IPS-15b (cell line): Measurements from ENCODE around the gene RELL1.

ENCODE experiments used
- H3K27me3 ChIP-seq: one replicate; pipeline ENCODE4 v1.6.1; 2013; ENCODE audit warnings: low read length; ENCODE audit not compliant: control insufficient read depth, insufficient read depth
- H3K36me3 ChIP-seq: one replicate; pipeline ENCODE4 v1.6.1; 2013; ENCODE audit warnings: low read length; ENCODE audit not compliant: control insufficient read depth, insufficient read depth
- H3K4me1 ChIP-seq: one replicate; pipeline ENCODE4 v1.6.1; 2013; ENCODE audit warnings: mild to moderate bottlenecking, low read length; ENCODE audit not compliant: control insufficient read depth, insufficient read depth
- H3K4me3 ChIP-seq: one replicate; pipeline ENCODE4 v1.5.1; 2013; ENCODE audit warnings: low read depth, low read length
- H3K9ac ChIP-seq: one replicate; pipeline ENCODE4 v1.6.1; 2013; ENCODE audit warnings: low read depth, mild to moderate bottlenecking, low read length
- H3K9me3 ChIP-seq: one replicate; pipeline ENCODE4 v1.6.1; 2013; ENCODE audit warnings: mild to moderate bottlenecking, low read length; ENCODE audit not compliant: control insufficient read depth, insufficient read depth

RELL1 gene

GRCh38 chr4:37625499-37625898 is 60.7 kb downstream of the RELL1 start:
- Histone ChIP-seq H3K27me3 (no peaks in the 10 kb centered on the region), H3K36me3 (no peaks in the 10 kb centered on the region), H3K4me1 (no peaks in the 10 kb centered on the region), H3K4me3 (no peak overlapping the region), H3K9ac (no peak overlapping the region), H3K9me3 (no peaks in the 10 kb centered on the region)

DNA sequence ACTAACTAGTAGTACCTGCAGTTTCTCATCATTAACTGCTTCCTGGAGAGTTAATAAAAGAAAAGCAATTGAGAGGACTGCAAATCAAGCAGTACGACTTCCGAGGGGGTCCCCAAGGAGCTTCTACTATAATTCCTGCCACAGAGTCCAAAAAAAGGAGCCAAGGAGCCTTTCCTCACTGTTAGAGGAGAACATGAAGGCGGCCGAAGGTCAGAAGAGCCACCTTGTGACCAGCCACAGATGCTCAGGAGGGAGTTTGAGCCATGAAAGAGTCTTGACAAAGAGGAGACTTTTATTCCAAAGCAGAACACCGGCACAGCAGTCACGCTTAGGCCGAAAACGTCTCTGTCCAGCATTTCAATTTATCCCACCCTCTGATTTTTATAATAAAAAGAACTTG is 62.2 kb downstream of the RELL1 start:
- H3K9me3 ChIP-seq, result no peaks in the 10 kb centered on the region
- no peaks in the 10 kb centered on the region for H3K27me3 ChIP-seq
- H3K4me3 ChIP-seq, result no peak overlapping the region
- H3K9ac ChIP-seq, result no peak overlapping the region
- H3K4me1 ChIP-seq, result no peaks in the 10 kb centered on the region
- no peaks in the 10 kb centered on the region for H3K36me3 ChIP-seq

DNA sequence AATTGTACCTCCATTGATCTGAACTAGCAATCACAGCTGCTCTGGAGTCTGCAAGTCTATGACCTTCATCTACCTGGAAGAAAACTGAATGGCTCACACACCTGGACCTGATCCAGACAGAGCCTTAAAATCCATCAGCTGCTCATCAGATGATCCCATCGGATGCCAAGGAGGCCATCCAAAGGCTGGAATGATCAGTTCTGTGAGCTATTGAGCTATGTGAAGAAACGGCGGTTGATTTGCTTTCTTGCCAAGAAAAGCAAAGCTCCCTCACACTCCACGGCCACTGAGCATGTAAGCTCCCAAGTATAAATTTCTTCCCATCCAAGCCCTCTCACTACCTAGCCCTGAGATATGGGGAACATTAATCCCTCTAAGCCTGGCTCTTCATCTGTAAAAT is 63.1 kb downstream of the RELL1 start:
- Histone ChIP-seq H3K4me3 (no peak overlapping the region), H3K9ac (no peak overlapping the region), H3K27me3 (no peaks in the 10 kb centered on the region), H3K4me1 (no peaks in the 10 kb centered on the region), H3K36me3 (no peaks in the 10 kb centered on the region), H3K9me3 (no peaks in the 10 kb centered on the region)

GRCh38 chr4:37620176-37620575 is 66.0 kb downstream of the RELL1 start:
- no peak overlapping the region for H3K9ac ChIP-seq
- no peaks in the 10 kb centered on the region for H3K4me1 ChIP-seq
- no peaks in the 10 kb centered on the region for H3K9me3 ChIP-seq
- H3K27me3 ChIP-seq, result no peaks in the 10 kb centered on the region
- H3K36me3 ChIP-seq, result no peaks in the 10 kb centered on the region
- no peak overlapping the region for H3K4me3 ChIP-seq

GRCh38 chr4:37615720-37616063 is 70.5 kb downstream of the RELL1 start:
- H3K4me3 ChIP-seq, result no peak overlapping the region
- H3K9ac ChIP-seq, result no peak overlapping the region

DNA sequence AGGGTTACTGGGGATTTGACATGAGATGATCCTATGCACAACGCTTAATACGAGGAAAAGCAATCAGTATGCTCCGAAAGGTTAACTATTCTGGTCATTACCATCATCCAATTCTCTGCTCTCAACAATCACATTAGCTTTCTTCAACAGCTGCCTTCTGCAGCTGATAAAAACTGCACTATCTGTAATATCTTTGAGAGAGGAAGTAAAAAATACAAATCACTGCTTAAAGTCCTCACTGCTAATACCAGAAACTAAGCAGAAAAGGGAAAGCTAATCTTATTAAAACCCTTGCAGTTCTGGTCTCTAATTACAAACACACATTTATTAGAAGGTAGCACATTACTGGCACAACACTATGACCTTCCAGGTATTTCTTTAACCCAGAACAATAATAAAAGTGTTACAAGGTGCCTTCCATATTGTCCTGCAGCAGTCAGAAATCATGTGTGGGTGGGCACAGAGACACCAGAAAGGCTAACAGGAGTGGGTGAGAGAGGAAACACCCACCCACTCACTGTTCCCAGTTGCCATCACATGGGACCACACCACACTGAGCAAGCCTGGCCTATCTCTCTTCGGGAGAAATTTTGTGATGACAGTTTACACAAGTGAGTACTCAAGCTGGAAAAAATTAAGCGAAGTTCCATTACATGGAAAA is 71.0 kb downstream of the RELL1 start:
- Histone ChIP-seq H3K4me3 (no peak overlapping the region), H3K27me3 (no peaks in the 10 kb centered on the region), H3K9me3 (no peaks in the 10 kb centered on the region), H3K9ac (no peak overlapping the region), H3K36me3 (no peaks in the 10 kb centered on the region), H3K4me1 (peaks cover 4% of the 10 kb centered on the region)

More at GRCh38 chr4:37615720-37616063, 70.5 kb downstream of the RELL1 start:
- Histone ChIP-seq H3K9me3 (no peaks in the 10 kb centered on the region), H3K27me3 (no peaks in the 10 kb centered on the region), H3K4me1 (peaks cover 4% of the 10 kb centered on the region), H3K36me3 (no peaks in the 10 kb centered on the region)

GRCh38 chr4:37612811-37613210 is 73.4 kb downstream of the RELL1 start:
- Histone ChIP-seq H3K36me3 (no peaks in the 10 kb centered on the region), H3K9me3 (no peaks in the 10 kb centered on the region)

DNA sequence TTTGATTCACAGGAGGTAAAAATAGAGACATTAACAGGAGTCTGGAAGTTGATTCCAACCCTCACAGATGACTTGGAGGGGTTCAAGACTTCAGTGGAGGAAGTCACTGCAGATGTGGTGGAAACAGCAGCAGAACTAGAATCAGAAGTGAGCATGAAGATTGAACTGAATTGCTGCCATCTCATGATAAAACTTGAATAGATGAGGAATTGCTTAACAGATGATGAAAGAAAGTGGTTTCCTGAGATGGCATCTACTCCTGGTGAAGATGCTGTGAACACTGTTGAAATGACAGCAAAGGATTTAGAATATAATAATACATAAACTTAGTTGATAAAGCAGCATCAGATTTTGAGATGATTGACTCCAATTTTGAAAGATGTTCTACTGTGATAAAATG is 76.5 kb downstream of the RELL1 start:
- Histone ChIP-seq H3K27me3 (no peaks in the 10 kb centered on the region), H3K4me1 (peaks cover 9% of the 10 kb centered on the region), H3K36me3 (no peaks in the 10 kb centered on the region), H3K9ac (no peak overlapping the region), H3K9me3 (no peaks in the 10 kb centered on the region), H3K4me3 (no peak overlapping the region)

More at GRCh38 chr4:37612811-37613210, 73.4 kb downstream of the RELL1 start:
- H3K4me3 ChIP-seq, result no peak overlapping the region
- H3K27me3 ChIP-seq, result no peaks in the 10 kb centered on the region
- no peak overlapping the region for H3K9ac ChIP-seq
- peaks cover 4% of the 10 kb centered on the region for H3K4me1 ChIP-seq

GRCh38 chr4:37607018-37607417 is 79.2 kb downstream of the RELL1 start:
- Histone ChIP-seq H3K27me3 (no peaks in the 10 kb centered on the region), H3K4me3 (no peak overlapping the region), H3K9me3 (no peaks in the 10 kb centered on the region), H3K4me1 (peaks cover 10% of the 10 kb centered on the region), H3K9ac (no peak overlapping the region), H3K36me3 (no peaks in the 10 kb centered on the region)

- Histone ChIP-seq H3K9me3 (no peaks in the 10 kb centered on the region), H3K27me3 (no peaks in the 10 kb centered on the region), H3K9ac (no peak overlapping the region), H3K4me3 (no peak overlapping the region), H3K36me3 (no peaks in the 10 kb centered on the region), H3K4me1 (peaks cover 10% of the 10 kb centered on the region)
These were observed 80.2 kb downstream of the RELL1 start for GRCh38 chr4:37605843-37606565.

DNA sequence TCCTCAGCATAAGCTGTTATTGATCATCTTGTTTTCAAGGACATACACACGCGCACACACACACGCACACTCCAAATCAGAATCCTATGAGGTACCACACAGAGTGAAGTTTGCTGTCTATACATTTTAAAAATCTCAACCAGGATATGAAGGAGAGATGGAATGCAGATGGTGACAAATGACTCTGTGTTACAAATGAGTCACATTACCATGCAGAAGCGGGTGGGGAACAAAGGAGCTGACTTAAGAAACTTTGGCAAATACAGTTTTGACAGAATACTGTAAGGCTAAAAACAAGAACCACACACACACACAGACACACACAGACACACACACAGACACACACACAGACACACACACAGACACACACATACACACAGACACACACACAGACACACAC is 81.7 kb downstream of the RELL1 start:
- Histone ChIP-seq H3K9ac (no peak overlapping the region), H3K4me3 (no peak overlapping the region), H3K9me3 (no peaks in the 10 kb centered on the region), H3K27me3 (no peaks in the 10 kb centered on the region), H3K36me3 (no peaks in the 10 kb centered on the region), H3K4me1 (peaks cover 10% of the 10 kb centered on the region)

DNA sequence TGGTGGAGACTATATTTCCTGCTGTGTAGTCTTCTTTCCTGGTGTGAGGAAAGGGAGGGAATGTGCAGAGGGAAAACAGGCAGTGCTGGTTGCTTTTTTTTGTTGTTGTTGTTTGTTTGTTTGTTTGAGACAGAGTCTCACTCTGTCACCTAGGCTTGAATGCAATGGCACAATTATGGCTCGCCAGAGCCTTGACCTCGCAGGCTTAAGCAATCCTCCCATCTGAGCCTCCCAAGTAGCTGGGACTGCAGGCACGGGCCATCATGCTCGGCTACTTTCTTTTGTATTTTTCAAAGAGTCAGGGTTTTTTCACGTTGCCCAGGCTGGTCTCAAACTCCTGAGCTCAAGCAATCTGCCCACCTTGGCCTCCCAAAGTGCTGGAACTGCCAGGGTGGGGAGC is 82.5 kb downstream of the RELL1 start:
- H3K27me3 ChIP-seq, result no peaks in the 10 kb centered on the region
- no peak overlapping the region for H3K9ac ChIP-seq
- H3K9me3 ChIP-seq, result no peaks in the 10 kb centered on the region
- H3K4me1 ChIP-seq, result peaks cover 12% of the 10 kb centered on the region
- no peak overlapping the region for H3K4me3 ChIP-seq
- H3K36me3 ChIP-seq, result no peaks in the 10 kb centered on the region
